Esophagus muscularis mucosa (tissue), 3 donors: ENCODE data around the gene RXRA.

Source experiments
- CTCF ChIP-seq, 3 experiments: fragments of 200-600 bp in 2 of 3; fragments of 450-650 bp in 1 of 3; sonication (generic) in 2 of 3; IDR thresholded peaks; one replicate each; pipeline ENCODE4 v1.5.1; 2017 to 2019; ENCODE audit warnings: antibody characterized with exemption in 3 of 3, mild to moderate bottlenecking in 2 of 3, moderate library complexity in 1 of 3
- EP300 ChIP-seq: sonication (generic); formaldehyde crosslinking; IDR thresholded peaks from one replicate; pipeline ENCODE4 v1.6.1; 2017; ENCODE audit warnings: antibody characterized with exemption

- TF ChIP-seq CTCF (IDR thresholded peaks at IDR 0.05) (no peak), EP300 (no peak)
Observed at GRCh38 chr9:134432471-134432870, 106.2 kb downstream of the RXRA start.
